ENCODE measurements around the gene ARHGAP24. TPM values are rescaled to one million over a fixed set of nuclear protein-coding genes. Genes with fewer than 3 reads are reported as not detected.
A peak's percentile ranks its signal among the peaks of the same experiment; 100 is the strongest.

ARHGAP24 gene
- total and polyA plus RNA-seq, 9 donors, result 6.6 to 16.7 (median 10.0) TPM

DNA sequence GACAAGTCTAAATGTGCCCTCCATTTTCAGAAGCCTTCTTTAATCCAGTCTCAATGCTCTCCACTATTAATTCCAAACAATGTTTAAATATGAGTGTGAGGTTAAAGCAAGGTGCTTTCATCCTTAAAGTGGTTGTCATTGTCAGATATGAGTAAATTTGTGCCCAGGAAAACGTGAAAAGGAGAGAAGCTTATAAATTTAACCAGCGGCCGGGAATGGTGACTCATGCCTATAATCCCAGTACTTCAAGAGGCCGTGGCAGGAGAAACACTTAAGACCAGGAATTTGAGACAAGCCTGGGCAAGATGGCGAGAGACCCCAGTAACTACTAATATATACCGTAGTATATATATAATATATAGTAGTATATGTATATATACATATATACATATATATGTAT lies 270.0 kb downstream of the ARHGAP24 start:
- Histone ChIP-seq H3K27me3 (no peaks in the 10 kb centered on the region), H3K9me3 (no peaks in the 10 kb centered on the region), H3K36me3 (no peaks in the 10 kb centered on the region), H3K4me3 (no peak overlapping the region), H3K4me1 (ENCODE audit: insufficient read depth) (peaks cover 1% of the 10 kb centered on the region), H3K27ac (no peak overlapping the region)
- 89 to 92% (median 92%) methylated on average over 6 of the region's 6 CpGs for WGBS, 3 donors
- TF ChIP-seq EP300 (IDR thresholded peaks at IDR 0.05) (no peak), POLR2A (IDR thresholded peaks at IDR 0.05) (no peak)
- TF ChIP-seq, protein P1, sequence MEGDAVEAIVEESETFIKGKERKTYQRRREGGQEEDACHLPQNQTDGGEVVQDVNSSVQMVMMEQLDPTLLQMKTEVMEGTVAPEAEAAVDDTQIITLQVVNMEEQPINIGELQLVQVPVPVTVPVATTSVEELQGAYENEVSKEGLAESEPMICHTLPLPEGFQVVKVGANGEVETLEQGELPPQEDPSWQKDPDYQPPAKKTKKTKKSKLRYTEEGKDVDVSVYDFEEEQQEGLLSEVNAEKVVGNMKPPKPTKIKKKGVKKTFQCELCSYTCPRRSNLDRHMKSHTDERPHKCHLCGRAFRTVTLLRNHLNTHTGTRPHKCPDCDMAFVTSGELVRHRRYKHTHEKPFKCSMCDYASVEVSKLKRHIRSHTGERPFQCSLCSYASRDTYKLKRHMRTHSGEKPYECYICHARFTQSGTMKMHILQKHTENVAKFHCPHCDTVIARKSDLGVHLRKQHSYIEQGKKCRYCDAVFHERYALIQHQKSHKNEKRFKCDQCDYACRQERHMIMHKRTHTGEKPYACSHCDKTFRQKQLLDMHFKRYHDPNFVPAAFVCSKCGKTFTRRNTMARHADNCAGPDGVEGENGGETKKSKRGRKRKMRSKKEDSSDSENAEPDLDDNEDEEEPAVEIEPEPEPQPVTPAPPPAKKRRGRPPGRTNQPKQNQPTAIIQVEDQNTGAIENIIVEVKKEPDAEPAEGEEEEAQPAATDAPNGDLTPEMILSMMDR (IDR thresholded peaks at IDR 0.05), result no peak
- intact Hi-C loops (cut with DNase I), result loop anchor here in 2 of 4 donors (5.0 to 10.0 kb wide), 2 partner anchors 598 to 600 kb away; no protein-coding TSS in a partner anchor
- DNase-seq, result no peak

DNA sequence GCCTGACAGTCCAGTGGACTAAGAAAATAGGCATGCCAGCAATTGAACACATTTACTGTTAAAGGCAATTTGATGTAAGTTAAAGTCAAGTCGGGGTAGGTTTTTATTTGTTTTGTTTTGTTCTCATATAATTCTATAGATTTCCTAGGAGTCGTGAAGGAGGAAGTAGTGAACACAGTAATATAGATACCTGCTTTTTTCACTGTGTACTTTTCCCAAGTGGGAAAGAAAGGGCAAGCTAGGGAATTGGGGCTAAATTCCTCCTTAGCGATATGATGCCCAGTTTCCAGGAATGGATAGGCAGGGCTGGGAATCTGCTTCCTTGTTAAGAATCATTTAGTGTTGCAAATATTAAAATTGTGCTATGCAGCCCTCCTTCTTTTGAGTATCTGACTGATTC lies 271.0 kb downstream of the ARHGAP24 start:
- no peak for DNase-seq
- Histone ChIP-seq H3K9me3 (no peaks in the 10 kb centered on the region), H3K4me3 (no peak overlapping the region), H3K36me3 (no peaks in the 10 kb centered on the region), H3K27me3 (no peaks in the 10 kb centered on the region), H3K27ac (no peak overlapping the region), H3K4me1 (ENCODE audit: insufficient read depth) (peaks cover 1% of the 10 kb centered on the region)
- WGBS, 3 donors, result 90 to 94% (median 91%) methylated on average over 3 of the region's 3 CpGs
- TF ChIP-seq EP300 (IDR thresholded peaks at IDR 0.05) (no peak), POLR2A (IDR thresholded peaks at IDR 0.05) (no peak)
- TF ChIP-seq, protein P1 (IDR thresholded peaks at IDR 0.05), result no peak
- intact Hi-C loops (cut with DNase I), result loop anchor here in 2 of 4 donors (5.0 to 10.0 kb wide), 2 partner anchors 599 to 601 kb away; no protein-coding TSS in a partner anchor

DNA sequence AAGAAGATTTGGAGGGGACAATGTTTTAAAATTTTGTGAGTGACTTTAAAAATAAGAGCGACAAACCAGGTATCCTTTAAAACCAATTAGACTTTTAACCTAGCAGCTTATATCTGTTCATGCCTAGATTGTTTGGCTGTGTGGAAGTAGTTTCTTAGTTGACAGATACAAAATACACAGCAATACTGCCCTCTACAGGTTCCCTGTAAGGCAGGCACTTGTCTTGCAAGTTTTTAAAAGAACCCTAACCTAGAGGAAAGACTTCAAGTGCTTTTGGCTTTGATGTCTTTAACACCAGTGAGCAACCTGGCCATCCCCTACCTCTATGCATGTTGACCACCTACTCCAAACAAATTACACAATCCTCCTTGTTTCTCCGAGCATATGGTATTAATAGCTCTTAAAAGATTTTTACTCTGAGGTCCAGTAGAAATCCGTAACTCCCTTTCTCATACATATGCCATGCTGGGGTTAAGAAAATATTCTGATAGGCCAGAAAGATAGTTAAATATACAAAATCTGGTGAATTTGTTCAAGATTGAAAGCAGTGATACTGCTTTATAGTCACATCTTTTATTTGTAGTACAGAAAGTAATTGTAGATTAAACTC lies 273.0 kb downstream of the ARHGAP24 start:
- 36% methylated on average over 3 of the region's 3 CpGs for whole genome bisulfite sequencing, 3 donors
- Histone ChIP-seq H3K27me3 (no peaks in the 10 kb centered on the region), H3K36me3 (no peaks in the 10 kb centered on the region), H3K4me1 (ENCODE audit: insufficient read depth) (no peaks in the 10 kb centered on the region), H3K4me3 (no peak overlapping the region), H3K27ac (no peak overlapping the region), H3K9me3 (no peaks in the 10 kb centered on the region)
- intact Hi-C loops (cut with DNase I), result loop anchor here in 2 of 4 donors (5.0 to 10.0 kb wide), 2 partner anchors 601 to 603 kb away; no protein-coding TSS in a partner anchor
- peak in 1 of 5 donors; percentile 50 for DNase-seq
- TF ChIP-seq, protein P1 (IDR thresholded peaks at IDR 0.05), result peak; percentile 49 to 60 (median 52)
- TF ChIP-seq EP300 (IDR thresholded peaks at IDR 0.05), result no peak

DNA sequence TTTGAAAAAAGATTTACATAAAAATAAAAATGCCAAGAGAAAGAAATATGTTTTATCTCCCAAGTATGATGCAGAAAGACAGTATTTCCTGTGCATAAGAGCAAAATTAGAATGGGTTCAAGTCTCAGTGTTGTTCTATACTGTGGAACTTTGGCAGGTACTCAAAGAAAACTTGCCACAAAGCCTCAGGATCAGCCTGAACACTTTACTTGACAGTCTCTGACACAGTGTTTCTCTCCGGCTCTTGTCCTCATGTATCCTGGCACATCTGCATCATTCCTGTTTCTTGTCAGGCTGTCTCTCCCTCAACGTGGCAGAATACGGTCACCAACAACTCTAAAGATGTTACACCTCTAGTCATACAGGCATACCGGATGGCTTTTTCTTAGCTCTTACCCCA lies 273.7 kb downstream of the ARHGAP24 start:
- H3K36me3 ChIP-seq, result no peaks in the 10 kb centered on the region
- H3K4me3 ChIP-seq, result no peak overlapping the region
- H3K27me3 ChIP-seq, result no peaks in the 10 kb centered on the region
- WGBS, 3 donors, result 67 to 83% (median 76%) methylated on average over 4 of the region's 4 CpGs
- TF ChIP-seq, protein P1 (IDR thresholded peaks at IDR 0.05), result no peak
- TF ChIP-seq EP300 (IDR thresholded peaks at IDR 0.05) (no peak), POLR2A (IDR thresholded peaks at IDR 0.05) (no peak)
- H3K9me3 ChIP-seq, result no peaks in the 10 kb centered on the region
- intact Hi-C loops (cut with DNase I), result loop anchor here in 2 of 4 donors (5.0 to 10.0 kb wide), 2 partner anchors 601 to 604 kb away; no protein-coding TSS in a partner anchor
- no peak for DNase-seq
- H3K27ac ChIP-seq, result no peak overlapping the region
- no peaks in the 10 kb centered on the region for H3K4me1 ChIP-seq (ENCODE audit: insufficient read depth)

Data from ovary (tissue), 9 donors.